Stimulated activated CD4-positive, alpha-beta T cell treated with anti-CD3 and anti-CD28 coated beads, Interleukin-1b, Interleukin-23, amount 100 ng/mL, for 24 hours (primary cell): ENCODE results near the gene PCDH11Y.
"Not testable (repeated sequence)": the region's sequence is repeated elsewhere in the genome, so short reads cannot be mapped to it uniquely, and the experiment has no call there.

Experiments used
- DNase-seq, 4 experiments: peaks; one replicate each; pipeline ENCODE4 v3.0.0-alpha.2; 2020; ENCODE audit warnings: low read depth in 4 of 4, low spot score in 1 of 4

The PCDH11Y gene

GRCh38 chrY:5000057-5000456 is at the start of gene PCDH11Y:
PCDH11Y (plus strand) TSS chrY:5000296; CDS start chrY:5057100, 56,804 bp downstream.
- not testable (repeated sequence) for DNase-seq

- not testable (repeated sequence) for DNase-seq
Observed at GRCh38 chrY:4967894-4968293, 32.2 kb upstream of the PCDH11Y start.

GRCh38 chrY:4991743-4992400 is 8.2 kb upstream of the PCDH11Y start:
- not testable (repeated sequence) for DNase-seq

GRCh38 chrY:4994892-4995291 is 5.2 kb upstream of the PCDH11Y start:
- not testable (repeated sequence) for DNase-seq

GRCh38 chrY:5002476-5003184 is 2.5 kb downstream of the PCDH11Y start:
- DNase-seq: not testable (repeated sequence)

GRCh38 chrY:5038972-5039523 is 39.0 kb downstream of the PCDH11Y start:
- DNase-seq: not testable (repeated sequence)

GRCh38 chrY:5083017-5083416 is 82.9 kb downstream of the PCDH11Y start:
- DNase-seq: not testable (repeated sequence)

GRCh38 chrY:5182998-5183397 is 182.9 kb downstream of the PCDH11Y start:
- not testable (repeated sequence) for DNase-seq

- not testable (repeated sequence) for DNase-seq
Observed at GRCh38 chrY:5215116-5215515, 215.0 kb downstream of the PCDH11Y start.

GRCh38 chrY:5324931-5325330 is 324.8 kb downstream of the PCDH11Y start:
- DNase-seq: not testable (repeated sequence)

GRCh38 chrY:5342220-5342619 is 342.1 kb downstream of the PCDH11Y start:
- DNase-seq: not testable (repeated sequence)

- not testable (repeated sequence) for DNase-seq
Observed at GRCh38 chrY:5543705-5544104, 543.6 kb downstream of the PCDH11Y start.

GRCh38 chrY:5638589-5638988 is 638.5 kb downstream of the PCDH11Y start:
- DNase-seq: not testable (repeated sequence)

- DNase-seq: not testable (repeated sequence)
Observed at GRCh38 chrY:5679265-5679664, 679.2 kb downstream of the PCDH11Y start.

GRCh38 chrY:5708727-5709126 is 708.6 kb downstream of the PCDH11Y start:
- DNase-seq: not testable (repeated sequence)

- not testable (repeated sequence) for DNase-seq
Observed at GRCh38 chrY:5709788-5710381, 709.8 kb downstream of the PCDH11Y start.

GRCh38 chrY:5761403-5761802 is 761.3 kb downstream of the PCDH11Y start:
- DNase-seq: not testable (repeated sequence)

- DNase-seq: not testable (repeated sequence)
Observed at GRCh38 chrY:5776485-5776884, 776.4 kb downstream of the PCDH11Y start.
